ENCODE results near the gene MYO15B.

MYO15B gene

GRCh38 chr17:75558666-75559530 is 28.7 kb upstream of the MYO15B start:
- TF ChIP-seq, protein P1, sequence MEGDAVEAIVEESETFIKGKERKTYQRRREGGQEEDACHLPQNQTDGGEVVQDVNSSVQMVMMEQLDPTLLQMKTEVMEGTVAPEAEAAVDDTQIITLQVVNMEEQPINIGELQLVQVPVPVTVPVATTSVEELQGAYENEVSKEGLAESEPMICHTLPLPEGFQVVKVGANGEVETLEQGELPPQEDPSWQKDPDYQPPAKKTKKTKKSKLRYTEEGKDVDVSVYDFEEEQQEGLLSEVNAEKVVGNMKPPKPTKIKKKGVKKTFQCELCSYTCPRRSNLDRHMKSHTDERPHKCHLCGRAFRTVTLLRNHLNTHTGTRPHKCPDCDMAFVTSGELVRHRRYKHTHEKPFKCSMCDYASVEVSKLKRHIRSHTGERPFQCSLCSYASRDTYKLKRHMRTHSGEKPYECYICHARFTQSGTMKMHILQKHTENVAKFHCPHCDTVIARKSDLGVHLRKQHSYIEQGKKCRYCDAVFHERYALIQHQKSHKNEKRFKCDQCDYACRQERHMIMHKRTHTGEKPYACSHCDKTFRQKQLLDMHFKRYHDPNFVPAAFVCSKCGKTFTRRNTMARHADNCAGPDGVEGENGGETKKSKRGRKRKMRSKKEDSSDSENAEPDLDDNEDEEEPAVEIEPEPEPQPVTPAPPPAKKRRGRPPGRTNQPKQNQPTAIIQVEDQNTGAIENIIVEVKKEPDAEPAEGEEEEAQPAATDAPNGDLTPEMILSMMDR (IDR thresholded peaks at IDR 0.05; ENCODE audit: insufficient read depth, low read depth, low read length, missing control alignments) = no peak
- DNase-seq (ENCODE audit: low read depth) = no peak
- H3K4me3 ChIP-seq (ENCODE audit: low read depth, low read length) = no peak overlapping the region

DNA sequence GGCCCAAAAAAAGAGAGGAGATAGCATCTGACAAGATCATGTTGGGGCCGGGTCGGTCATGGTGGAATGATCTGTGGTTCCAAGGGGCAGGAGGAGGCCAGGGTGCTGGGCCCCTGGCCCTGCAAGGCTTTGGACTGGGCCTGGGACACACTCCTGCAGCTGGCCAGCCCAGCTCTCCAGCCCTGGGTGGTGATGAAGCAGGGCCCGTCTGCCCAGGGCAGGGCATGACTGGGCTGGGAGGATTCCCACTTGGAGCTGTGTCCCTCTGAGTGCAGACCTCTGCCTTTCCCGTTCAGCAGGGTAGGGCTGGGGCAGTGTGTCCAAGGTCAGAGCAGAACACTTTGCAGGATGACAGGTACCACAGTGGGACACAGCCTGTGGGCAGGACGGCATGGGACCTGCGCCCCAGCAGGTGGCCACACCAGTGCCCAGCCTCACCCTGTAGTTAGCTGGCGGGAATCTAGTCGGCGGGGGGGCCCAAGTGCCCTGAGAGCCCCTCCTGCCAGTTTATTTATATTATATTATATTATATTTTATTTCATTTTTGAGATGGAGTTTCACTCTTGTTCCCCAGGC is 27.6 kb upstream of the MYO15B start:
- H3K4me3 ChIP-seq (ENCODE audit: low read depth, low read length) = no peak overlapping the region
- TF ChIP-seq, protein P1 (IDR thresholded peaks at IDR 0.05; ENCODE audit: insufficient read depth, low read depth, low read length, missing control alignments) = no peak
- DNase-seq (ENCODE audit: low read depth) = no peak

DNA sequence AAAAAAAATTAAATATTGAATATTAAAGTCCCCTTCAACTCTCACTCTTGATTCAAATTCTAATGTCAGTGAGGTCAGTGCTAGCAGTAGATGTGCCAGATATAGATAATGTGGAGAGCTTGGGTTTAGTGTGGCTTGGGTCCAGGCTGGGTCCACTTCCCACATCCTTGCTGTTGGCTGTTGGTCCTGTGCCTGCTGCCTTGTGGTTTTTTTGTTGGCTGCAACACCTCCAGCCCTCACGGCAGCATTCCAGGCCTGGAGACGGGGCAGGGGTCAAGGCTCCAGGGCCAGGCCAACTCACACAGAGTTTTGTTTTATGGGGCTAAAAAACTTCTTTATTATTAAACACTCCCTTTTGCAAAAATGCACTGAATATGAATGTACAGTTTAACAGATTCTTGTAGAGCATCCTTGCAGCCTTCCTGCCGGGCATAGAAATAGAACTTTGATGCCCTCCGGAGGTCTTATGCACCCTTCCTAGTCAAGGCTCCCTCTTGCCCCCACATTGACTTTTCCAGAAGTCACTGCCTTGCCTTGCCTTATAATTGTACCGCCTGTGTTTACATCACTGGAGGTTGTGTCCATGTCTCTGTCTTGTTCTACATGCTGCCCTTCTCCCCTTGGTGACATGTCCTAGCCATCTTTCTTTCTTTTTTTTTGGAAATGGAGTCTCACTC is 25.5 kb upstream of the MYO15B start:
- no peak overlapping the region for H3K4me3 ChIP-seq (ENCODE audit: low read depth, low read length)
- no peak for DNase-seq (ENCODE audit: low read depth)
- TF ChIP-seq, protein P1 (IDR thresholded peaks at IDR 0.05; ENCODE audit: insufficient read depth, low read depth, low read length, missing control alignments) = no peak

GRCh38 chr17:75563063-75563758 is 24.4 kb upstream of the MYO15B start:
- TF ChIP-seq, protein P1 (IDR thresholded peaks at IDR 0.05; ENCODE audit: insufficient read depth, low read depth, low read length, missing control alignments) = no peak
- H3K4me3 ChIP-seq (ENCODE audit: low read depth, low read length) = no peak overlapping the region
- DNase-seq (ENCODE audit: low read depth) = no peak

- DNase-seq (ENCODE audit: low read depth) = no peak
- no peak overlapping the region for H3K4me3 ChIP-seq (ENCODE audit: low read depth, low read length)
- TF ChIP-seq, protein P1 (IDR thresholded peaks at IDR 0.05; ENCODE audit: insufficient read depth, low read depth, low read length, missing control alignments) = no peak
Observed at GRCh38 chr17:75564195-75564594, 23.4 kb upstream of the MYO15B start.

DNA sequence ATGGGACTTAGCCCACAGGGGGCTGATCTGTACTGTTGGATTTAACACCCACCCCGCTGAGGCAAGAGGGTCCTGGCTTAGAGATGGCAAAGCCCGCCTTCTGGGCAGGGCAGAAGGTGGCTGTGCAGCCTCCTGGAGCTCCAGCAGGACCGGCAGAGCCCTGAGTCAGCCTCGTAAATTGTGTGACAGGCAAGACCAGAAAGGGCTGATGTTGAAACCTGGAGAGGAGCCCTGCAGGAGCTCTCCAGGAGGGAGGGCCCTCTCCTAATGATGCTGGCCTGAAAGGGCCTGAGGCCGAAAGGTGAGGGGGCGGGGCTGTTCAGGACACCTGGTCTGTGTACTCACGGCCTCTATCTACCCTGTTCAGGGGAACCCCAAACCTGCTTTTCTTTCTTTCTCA is 22.5 kb upstream of the MYO15B start:
- H3K4me3 ChIP-seq (ENCODE audit: low read depth, low read length) = no peak overlapping the region
- no peak for DNase-seq (ENCODE audit: low read depth)
- TF ChIP-seq, protein P1 (IDR thresholded peaks at IDR 0.05; ENCODE audit: insufficient read depth, low read depth, low read length, missing control alignments) = no peak
